Smooth muscle cell of the brain vasculature (primary cell): ENCODE measurements around the gene THRB.
"Not testable (repeated sequence)": the region's sequence is repeated elsewhere in the genome, so short reads cannot be mapped to it uniquely, and the experiment has no call there.

Experiments
- DNase-seq: peaks from one replicate; pipeline ENCODE4 v3.0.0-alpha.2; 2012; ENCODE audit warnings: low read depth, low spot score

The THRB gene

DNA sequence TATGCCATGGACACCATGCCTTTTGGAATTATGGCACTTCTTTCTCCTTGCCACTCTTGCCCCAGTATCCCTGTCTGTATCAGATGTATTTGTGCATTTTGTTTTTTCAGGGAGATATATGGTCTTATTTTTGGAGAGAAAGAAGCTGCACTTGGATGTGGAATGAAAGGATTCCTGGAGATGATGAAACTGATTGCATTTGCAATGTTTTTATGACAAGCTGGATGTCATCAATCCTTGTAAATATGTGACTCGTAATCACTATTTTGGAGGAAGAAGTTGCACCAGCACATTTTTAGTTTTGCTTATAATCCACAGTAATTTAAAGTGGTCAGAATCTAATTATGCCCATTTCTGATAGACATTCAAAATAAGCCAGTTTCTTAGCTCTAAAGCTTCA, 384.6 kb downstream of the THRB start:
- no peak for DNase-seq

DNA sequence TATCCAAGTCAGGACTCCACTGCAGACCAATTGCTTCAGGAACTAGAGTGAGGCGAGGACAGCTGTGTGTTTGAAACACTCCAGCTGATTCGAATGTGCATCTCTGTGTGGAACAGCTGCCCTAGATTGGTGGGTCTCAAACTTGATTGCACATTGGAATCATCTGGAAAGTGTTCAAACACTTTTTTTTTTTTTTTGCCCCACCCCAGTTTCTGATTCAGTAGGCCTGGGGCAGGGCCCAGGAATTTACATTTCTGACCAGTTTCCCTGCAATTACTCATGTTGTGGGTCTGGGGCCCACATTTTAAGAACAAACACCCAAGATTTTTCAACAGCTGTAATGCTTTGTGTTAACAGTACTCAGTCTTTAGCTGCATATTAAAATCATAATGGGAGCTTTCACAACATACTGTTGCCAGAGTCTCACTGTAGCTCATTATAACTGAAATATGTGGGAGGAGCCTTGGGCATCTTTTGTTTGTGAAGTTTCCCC, 392.9 kb downstream of the THRB start:
- no peak for DNase-seq

DNA sequence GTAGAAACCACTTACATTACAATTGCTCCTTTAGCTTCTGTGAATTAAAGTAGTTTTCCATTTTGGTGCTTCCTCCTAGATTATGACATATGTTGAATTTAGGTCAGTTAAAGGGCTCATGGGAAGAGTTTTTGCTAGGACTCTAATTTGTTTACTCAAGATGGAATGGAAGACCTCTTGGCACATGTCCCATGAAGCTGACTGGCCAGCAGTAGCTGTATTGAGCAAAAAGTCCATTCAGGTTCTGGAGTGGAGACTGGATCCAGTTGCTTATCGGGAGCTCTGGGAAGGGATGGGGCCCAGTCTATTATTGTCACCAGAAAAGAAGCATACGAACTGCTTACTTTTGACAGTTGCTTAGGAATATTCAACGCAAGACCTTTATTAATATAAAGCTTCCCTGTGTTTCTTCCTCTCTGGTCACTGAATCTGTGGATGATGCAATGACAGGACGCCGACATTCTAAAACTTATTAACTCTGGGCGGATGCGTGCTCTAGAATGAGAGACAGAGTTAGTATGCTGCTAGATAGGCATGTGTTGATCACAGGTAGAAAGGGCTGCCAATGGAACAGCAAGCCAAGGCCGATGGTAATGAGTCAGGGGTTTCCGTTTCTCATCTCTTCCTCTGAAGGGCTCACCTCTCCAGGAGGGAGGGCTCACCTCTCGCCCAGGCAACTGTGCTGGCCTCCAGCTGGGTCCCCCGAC, 393.8 kb downstream of the THRB start:
- DNase-seq, result no peak

DNA sequence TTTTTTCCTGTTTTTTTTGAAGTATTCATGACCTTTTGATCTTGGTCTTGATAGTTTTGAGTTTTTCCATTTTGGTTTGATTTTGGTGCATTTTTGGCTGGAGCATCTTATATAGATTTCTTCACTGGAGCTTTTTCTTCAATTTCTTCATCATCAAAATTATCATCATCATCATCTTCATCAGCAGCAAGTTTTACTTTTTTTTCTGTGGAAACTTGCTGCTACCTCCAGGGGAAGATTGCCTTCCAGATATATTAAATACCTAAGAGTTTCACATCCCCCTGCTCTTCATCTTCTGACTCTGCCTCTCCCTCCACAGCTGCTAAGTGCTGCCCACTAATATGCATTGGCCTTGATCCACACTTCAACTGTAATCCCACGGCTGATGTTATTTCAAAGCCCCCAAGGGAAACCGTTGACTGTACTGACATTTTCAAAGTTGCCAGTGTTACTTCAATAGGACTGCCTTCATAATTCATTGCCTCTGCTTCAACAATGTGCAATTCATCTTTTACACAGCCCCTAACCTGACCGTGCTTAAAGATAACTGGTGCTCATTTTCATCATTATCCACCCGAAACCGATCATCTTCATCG, 397.9 kb downstream of the THRB start:
- DNase-seq, result no peak

DNA sequence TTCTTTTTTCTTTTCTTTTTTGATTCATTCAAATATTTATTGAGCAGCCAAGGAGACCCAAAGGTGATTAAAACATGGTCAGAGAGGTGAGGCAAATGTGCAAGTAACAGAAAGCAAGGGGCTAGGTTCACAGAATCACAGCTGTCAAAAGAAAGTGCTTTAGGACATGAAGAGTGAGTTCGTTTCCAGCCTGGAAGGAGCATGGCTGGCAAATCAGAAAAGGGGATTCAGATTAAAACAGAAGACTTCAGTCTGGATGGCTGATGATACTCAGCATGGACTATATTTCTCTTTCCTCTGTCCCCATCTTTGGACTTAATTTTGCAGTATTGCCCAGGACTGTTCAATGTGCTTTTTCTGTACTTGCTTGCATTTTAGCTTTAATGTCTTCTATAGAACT, 398.4 kb downstream of the THRB start:
- no peak for DNase-seq

DNA sequence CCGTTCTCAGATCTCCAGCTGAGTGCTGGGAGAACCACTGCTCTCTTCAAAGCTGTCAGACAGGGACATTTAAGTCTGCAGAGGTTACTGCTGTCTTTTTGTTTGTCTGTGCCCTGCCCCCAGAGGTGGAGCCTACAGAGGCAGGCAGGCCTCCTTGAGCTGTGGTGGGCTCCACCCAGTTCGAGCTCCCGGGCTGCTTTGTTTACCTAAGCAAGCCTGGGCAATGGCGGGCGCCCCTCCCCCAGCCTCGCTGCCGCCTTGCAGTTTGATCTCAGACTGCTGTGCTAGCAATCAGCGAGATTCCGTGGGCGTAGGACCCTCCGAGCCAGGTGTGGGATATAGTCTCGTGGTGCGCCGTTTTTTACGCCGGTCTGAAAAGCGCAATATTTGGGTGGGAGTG, 399.8 kb downstream of the THRB start:
- DNase-seq, result not testable (repeated sequence)

DNA sequence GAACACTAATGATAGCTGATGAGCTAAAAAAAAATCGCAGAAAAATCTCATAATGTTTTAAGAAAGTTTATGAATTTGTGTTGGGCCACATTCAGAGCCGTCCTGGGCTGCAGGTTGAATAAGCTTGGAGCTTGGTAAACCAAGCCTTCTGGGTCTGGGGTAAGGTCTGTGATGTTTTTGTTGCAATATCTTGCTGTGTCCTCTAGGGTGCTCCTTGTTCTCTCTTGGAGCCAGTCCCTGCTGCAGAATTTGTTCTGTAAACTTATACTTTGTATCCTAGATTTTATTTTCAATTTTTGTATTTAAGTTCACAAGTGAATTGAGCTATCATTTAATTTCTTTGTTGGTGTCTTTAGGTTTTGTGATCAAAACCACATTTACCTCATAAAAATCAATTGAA, 405.9 kb downstream of the THRB start:
- DNase-seq, result no peak

DNA sequence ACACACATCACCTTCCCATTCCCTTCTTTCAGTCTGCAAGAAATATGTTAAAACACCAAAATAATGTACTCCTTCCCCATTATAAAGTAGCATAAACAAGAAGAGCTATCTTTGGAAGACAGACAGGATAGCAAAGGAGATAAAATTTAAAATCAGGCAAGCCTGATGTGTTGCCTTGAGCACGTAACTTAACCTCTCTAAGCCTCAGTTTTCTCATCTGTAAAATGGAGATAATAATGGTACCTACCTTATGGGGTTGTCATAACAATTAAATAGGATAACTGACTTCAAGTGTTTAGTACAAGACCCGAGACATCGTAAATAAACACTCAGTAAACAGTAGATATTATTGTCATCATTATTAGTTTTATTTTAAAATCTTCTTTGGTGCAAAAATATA, 407.2 kb downstream of the THRB start:
- DNase-seq, result no peak

DNA sequence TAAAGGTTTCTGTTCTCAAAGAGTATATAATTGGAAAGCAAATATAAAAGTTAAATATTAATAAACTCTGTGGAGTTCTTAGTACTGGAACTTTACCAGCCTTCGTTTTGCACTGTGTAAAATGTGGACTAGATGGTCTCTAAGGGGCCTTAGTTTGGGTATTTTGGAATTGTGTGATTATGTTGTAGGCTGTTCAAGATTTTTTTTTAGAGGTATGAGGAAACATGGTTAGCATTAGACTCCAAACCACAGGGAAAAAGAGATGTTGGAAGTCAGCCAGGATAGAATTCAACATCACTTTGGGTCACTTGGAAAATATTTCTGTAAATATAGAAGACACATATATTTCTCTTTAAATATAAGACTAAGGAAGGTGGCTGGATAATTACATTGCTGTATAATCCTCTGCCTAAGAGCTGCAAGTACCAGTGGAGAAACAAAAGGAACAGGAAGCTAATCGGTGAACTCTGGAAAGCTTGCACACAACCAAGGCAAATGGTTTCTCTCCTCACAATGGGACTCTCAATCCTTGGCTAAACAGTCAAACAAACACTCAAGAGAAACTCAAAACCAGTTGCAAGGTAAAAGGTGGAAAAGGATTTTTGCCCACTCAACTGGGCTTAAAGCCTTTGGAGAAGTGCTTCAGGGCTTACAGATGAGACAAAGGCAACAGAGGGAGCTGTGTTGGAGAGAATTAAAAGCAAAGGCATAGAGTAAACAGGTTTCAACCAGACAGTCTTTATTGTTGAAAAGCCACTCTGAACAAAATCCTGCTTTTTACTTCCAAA, 407.8 kb downstream of the THRB start:
- no peak for DNase-seq

DNA sequence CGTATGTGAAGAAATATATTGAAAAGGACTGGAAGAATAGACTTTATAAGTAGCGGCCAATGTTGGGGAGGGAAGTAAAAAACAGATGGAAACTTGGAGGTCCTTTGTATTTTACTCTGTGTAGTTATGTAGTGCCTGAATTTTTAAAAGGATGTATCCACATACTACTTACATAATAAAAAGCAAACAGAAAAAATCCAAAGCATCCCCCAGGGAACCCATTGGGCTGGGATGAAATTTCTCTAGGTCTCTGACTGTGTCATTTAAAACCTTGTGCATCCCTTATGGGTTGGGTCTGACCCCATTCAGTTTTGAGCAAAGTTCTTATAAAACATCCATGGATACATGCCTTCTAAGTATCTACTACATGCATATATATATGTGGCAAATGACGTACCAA, 408.4 kb downstream of the THRB start:
- DNase-seq, result no peak

DNA sequence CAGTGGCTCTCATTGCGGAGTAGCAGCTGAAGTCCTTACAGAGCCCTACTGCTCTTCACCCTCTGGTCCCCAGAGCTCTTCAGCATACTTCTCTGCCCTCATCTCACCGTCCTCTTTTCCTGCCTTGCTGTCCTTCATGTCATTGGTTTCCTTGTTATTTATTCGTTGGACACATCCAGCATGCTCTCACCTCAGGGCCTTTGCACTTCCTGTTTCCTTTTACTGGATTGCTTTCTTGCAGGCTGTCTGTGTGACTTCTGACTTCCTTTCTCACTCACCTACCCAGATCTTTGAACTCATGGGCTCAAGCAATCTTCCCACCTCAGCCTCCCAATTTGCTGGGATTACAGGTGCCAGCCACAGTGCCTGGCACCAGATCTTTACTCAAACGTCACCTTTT, 422.5 kb downstream of the THRB start:
- DNase-seq, result no peak

DNA sequence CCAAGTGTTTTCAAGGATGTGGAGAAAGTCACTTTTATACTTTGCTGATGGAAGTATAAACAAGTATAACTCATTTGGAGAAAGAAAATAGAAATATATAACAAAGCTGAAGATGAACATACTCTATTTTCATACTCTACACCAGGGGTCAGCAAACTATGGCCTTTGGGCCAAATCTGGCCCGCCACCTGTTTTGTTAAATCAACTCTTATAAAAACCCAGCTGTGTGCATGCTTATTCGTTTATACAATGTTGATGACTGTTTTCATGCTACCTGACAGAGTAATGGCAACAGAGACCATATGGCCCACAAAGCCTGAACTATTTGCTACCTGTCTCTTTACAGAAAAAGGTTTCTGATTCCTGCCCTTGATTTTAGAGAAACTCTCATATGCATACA, 425.6 kb downstream of the THRB start:
- no peak for DNase-seq

DNA sequence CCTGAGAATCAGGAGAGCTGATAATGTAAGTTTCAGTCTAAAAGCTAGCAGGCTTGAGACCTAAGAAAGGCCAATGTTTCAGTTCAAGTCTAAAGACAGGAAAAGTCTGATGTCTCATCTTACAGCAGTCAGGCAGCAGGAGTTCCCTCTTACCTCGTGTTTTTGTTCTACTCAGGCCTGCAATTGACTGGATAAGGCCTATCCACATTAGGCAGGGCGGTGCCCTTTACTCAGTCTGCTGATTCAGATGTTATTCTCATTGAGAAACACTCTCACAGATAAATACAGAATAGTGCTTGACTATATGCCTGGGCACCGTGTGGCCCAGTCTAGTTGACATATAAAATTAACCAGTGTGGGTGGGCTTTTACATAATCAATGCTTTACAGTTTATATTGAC, 427.2 kb downstream of the THRB start:
- no peak for DNase-seq
